ENCODE results near the gene RAB8B. TPM values are rescaled to one million over a fixed set of nuclear protein-coding genes. Genes with fewer than 3 reads are reported as not detected.
A peak's percentile ranks its signal among the peaks of the same experiment; 100 is the strongest.

RAB8B gene
- total and polyA plus RNA-seq, 9 of the 15 experiments (the other 6 are each of a cell fraction or from before 2014, with no cell fraction given): 7.8 to 32.1 (median 24.2) TPM

GRCh38 chr15:63226966-63227401 is 37.6 kb downstream of the RAB8B start (continued):
- TF ChIP-seq TBL1XR1 (IDR thresholded peaks at IDR 0.05; ENCODE audit: low read length in 2 of 2) (no peak), CTCF (IDR thresholded peaks at IDR 0.05 in 2 of 3, conservative IDR thresholded peaks at IDR 0.05 in 1 of 3; ENCODE audit: insufficient read depth in 2 of 3, low read depth in 1 of 3, low read length in 3 of 3) (no peak), CREM (IDR thresholded peaks at IDR 0.05; ENCODE audit: low read depth) (peak; percentile 22; the same call in 1 of the 2 replicates), AFF1 (IDR thresholded peaks at IDR 0.05; ENCODE audit: low read depth in 1 of 2, partially characterized antibody in 2 of 2) (no peak), ZNF695 (CRISPR knock-in tag; IDR thresholded peaks at IDR 0.05) (peak; percentile 89), ZNF143 (CRISPR knock-in tag; IDR thresholded peaks at IDR 0.05) (no peak), HMBOX1 (IDR thresholded peaks at IDR 0.05) (no peak), U2AF2 (optimal IDR thresholded peaks at IDR 0.05; ENCODE audit: low read depth, low read length) (no peak), AFF4 (CRISPR knock-in tag; IDR thresholded peaks at IDR 0.05) (no peak), MBD1 (CRISPR knock-in tag; IDR thresholded peaks at IDR 0.05) (peak; percentile 83; the same call in 1 of the 2 replicates), ZNF146 (CRISPR knock-in tag; IDR thresholded peaks at IDR 0.05; ENCODE audit: unreplicated experiment) (no peak), VEZF1 (CRISPR knock-in tag; IDR thresholded peaks at IDR 0.05) (peak; percentile 55), TEAD2 (tag; IDR thresholded peaks at IDR 0.05) (peak; percentile 98)
